MV-4-11 (cell line): Measurements from ENCODE around the gene QTRT2.

Source experiments
- DNase-seq: peaks from one replicate; lab custom pipeline; 2025; lab: John Stamatoyannopoulos, UW

The QTRT2 gene

DNA sequence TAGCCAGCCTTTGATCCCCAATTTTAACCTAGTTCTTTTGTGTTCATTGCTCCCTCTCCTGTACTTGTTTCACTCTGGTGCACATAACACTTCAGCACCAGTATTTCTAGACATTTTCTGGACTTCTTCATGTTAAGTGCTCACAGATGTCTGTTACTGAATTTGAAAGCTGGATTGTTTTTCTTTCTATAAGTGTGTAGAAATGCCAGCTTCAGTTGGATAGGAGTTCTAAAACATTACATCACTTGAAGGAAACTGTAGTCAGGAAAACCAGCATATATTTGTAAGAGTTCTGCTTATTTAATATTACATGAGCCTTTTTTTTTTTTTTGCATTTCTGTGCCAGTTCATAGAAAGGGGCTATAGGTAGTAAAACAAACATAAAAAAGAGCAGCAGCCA lies 21.6 kb downstream of the QTRT2 start:
- no peak for DNase-seq

DNA sequence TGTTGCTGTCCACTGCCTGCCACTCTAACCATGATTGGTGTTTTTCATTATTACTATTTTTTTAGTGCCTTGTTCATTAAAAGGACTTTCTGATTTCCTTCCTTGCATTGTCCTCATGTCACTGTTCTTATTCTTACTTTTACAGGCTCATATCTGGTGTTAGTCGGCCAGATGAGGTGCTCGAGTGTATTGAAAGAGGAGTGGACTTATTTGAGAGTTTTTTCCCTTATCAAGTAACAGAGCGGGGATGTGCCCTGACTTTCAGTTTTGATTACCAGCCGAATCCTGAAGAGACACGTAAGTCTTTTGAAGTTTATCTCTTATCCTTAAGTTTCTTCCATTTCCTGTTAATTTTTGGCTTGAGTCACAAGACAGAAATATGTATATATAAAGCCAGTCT lies 23.2 kb downstream of the QTRT2 start:
- DNase-seq = no peak

- DNase-seq = no peak
Observed at GRCh38 chr3:114080201-114080600, 23.7 kb downstream of the QTRT2 start.

GRCh38 chr3:114081037-114081436 lies 24.5 kb downstream of the QTRT2 start:
- DNase-seq = no peak

DNA sequence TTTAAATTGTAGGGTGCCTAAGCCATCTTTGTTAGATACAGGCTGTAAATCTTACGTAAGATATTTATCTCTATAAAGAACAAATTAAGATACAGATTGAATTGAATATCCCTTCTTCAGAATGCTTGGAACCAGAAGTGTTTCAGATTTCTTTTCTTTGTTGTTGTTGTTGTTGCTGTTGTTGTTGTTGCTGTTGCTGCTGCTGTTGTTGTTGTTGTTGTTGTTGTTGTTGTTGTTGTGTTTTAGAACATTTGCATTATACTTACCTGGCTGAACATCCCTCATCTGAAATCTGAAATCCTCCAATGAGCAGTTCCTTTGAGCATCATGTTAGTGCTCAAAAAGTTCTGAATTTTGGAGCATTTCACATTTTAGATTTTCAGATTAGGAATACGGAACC lies 26.6 kb downstream of the QTRT2 start:
- no peak for DNase-seq

DNA sequence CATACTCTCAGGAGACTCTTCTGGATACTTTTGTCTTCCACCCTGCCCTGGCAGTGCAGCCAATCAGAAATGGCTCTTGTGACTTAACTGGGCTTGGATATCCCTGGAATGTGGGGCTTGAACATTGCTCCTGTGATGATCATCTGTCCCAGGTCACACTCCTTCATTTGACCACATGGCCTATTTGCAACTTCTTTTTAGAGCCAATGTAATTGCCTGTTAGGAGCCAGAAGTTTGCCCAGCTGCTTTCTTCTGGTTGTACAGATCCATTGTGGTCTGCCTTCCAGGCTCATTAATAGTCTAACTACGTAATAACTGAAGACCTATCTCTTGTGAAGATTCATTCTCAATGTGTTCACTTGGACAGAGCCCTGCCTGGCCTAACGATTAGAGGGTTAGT lies 29.8 kb downstream of the QTRT2 start:
- no peak for DNase-seq

- no peak for DNase-seq
Observed at GRCh38 chr3:114089675-114090074, 33.1 kb downstream of the QTRT2 start.

- peak; percentile 79 for DNase-seq
Observed at GRCh38 chr3:114092151-114093015, 35.8 kb downstream of the QTRT2 start.

GRCh38 chr3:114093016-114093380 lies 36.5 kb downstream of the QTRT2 start:
- DNase-seq = no peak

DNA sequence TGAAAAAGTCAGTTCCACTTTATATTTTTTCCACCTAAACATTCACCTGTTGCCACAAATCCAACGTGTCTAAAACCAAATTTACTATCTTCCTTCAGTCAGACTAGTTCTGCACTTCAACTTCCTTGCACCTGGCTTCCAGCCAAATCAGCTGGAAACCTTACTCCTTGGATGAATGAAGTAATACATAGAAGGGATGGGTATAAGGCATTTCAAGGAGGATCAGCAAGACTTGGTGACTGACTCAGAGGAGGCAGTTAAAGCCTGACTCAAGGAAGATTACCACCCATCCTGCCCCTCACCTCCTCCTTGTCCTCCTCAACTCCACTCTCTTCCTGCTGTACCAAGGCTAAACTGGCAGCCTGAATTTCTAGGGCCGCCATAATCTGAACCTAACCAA lies 37.1 kb downstream of the QTRT2 start:
- no peak for DNase-seq

DNA sequence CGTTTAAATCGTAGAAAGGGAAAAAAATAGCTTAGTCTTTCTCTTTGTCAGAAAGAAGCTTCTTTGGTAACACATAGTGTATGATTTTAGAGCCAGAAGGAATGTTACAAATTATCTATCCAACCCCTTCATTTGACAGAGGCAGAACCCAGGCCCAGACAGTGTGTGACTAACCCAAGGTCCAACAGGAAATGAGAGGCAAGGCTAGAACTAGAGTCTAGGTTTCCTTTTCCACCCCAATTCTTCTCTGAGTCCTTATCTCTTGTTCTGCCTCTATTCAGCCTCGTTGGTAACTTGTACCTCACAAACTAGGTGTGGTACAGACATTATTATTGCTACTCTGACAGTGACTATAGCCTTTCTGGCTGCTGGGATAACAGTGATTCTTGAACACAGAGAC lies 39.3 kb downstream of the QTRT2 start:
- no peak for DNase-seq

DNA sequence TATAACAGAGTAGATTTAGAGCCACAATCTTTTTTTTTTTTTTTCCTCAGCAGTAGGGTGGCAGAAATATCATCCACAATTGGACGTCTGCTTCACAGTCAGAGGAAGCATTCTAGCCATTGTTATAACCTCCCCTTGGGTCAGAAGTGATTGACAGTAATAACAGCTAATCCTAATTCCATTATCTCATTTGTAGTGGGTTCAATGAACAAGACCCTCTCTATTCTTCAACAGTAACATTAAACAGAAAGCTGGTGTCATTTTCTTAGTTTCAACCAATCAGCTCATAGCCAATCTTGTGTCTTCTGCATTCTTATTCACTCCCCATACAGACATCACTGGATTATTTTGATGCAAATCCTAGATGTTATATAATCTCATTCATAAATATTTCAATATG lies 44.6 kb downstream of the QTRT2 start:
- no peak for DNase-seq

- no peak for DNase-seq
Observed at GRCh38 chr3:114103181-114103580, 46.6 kb downstream of the QTRT2 start.

- no peak for DNase-seq
Observed at GRCh38 chr3:114103858-114104257, 47.3 kb downstream of the QTRT2 start.

DNA sequence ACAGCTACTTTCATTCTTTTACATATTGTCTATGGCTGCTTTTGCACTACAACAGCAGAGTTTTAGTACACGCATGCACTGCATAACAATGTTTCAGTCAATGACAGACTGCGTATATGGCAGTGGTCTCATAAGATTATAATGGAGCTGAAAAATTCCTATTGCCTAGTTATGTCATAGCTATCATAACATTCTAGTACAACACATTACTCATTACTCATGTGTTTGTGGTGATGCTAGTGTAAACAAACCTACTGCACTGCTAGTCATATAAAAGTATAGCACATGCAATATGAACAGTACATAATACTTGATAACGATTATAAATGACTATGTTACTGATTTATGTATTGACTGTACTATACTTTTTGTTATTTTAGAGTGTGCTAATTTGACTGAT lies 47.9 kb downstream of the QTRT2 start:
- no peak for DNase-seq

GRCh38 chr3:114108137-114108536 lies 51.6 kb downstream of the QTRT2 start:
- peak; percentile 13 for DNase-seq

- no peak for DNase-seq
Observed at GRCh38 chr3:114110439-114110838, 53.9 kb downstream of the QTRT2 start.

DNA sequence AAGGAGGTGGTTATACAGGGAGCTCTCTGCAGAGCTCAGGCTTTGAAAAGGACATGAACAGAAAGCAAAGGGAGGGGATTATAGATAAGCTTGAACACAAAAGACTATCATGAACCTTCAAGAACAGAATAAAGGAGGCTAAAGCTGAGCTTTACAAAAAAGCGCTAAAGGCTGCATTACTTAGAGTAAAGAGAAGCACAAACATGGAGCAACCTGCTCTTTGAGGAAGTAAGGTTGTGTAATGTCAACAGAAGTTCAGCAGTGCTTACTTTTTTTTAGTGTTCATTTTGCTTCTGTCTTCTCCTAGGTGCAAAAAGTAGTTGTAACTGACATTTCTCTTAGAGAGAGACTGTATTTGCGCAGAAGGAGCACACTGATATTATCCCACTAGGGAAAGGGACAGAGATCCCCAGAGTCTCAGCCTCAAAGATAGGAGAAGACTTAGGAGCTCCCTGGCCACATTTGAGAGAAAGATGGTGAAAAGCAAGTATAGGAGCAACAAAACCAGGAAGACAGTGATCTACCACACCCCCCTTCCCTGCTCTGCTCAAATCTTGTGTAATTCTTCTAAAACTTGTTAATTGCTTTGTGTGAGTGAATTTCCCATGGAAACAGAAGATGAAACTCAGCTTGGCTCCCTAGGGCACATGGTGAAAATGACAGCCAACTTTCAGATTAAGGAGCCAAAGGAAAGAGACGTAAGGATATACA lies 54.7 kb downstream of the QTRT2 start:
- peak; percentile 86 for DNase-seq

- no peak for DNase-seq
Observed at GRCh38 chr3:114112696-114113095, 56.2 kb downstream of the QTRT2 start.

GRCh38 chr3:114114719-114115118 lies 58.2 kb downstream of the QTRT2 start:
- no peak for DNase-seq

- no peak for DNase-seq
Observed at GRCh38 chr3:114115143-114115542, 58.6 kb downstream of the QTRT2 start.

- DNase-seq = no peak
Observed at GRCh38 chr3:114119776-114120175, 63.2 kb downstream of the QTRT2 start.

DNA sequence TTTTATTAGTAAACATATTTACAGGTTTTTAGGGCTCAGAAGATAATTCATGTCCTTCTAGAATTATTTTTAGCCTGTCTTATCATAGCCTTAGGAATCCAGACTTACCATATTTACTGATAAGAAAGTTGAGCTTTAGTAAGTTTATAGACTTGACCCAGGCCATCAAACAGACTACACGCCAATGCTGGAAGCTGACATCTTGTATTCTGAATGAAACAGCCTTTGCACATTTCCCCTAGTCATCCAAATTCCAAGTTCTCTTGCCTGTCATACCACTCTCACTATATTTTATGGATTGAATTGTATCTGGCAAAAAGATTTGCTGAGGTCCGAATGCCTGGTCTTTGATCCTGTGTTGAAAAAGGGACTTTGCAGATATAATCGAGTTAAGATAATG lies 63.7 kb downstream of the QTRT2 start:
- DNase-seq = no peak
